Activated CD8-positive, alpha-beta memory T cell treated with anti-CD3 and anti-CD28 coated beads for 1 hour (primary cell): ENCODE data around the gene TTLL3.

Experiments
- DNase-seq, 2 donors: peaks; one replicate each; pipeline ENCODE4 v3.0.0-alpha.2; 2020; ENCODE audit warnings: low read depth in 1 of 2; ENCODE audit errors: extremely low read depth in 1 of 2

Gene TTLL3

DNA sequence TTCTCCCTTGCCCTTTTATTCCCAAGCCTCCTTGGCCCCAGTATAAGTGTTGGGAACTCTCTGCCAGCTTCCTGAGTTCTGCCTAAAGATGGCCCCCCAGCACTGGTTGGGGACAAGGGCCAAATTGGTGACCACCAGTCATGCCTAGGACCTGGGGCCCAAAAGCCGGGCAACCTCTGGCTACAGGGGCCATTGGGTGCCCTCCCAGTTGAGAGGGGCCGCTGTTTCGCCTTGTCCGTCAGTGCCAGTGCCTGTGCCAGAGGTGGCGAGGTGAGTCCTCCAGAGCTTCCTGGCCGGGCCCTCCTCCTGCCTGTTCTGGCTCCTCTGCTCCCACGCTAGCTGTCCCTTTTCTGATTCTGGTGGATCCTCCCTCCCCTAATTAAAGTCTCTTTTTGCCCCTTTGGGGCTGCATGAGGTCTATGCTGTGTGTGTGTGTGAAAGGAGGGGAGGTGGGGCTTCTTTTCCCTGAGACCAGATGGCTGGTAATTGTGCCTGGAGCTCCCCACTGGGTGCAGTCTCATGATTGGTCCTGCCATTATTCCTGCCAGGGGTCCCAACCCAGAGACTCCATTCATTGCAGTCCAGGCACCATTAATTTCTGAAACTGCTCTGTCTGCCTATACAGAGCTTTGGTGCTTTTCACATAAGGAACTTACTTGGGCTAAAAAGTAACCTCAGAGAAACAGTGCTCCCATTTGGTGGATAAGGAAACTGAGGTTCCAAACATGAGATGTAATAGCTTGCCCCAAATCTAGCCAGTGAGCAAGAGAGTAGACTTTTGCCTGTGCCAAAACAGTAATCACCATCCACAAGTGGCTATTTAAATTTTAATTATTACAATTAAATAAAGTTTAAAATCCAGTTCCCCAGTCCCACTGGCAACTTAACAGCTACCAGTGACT is 3.1 kb upstream of the TTLL3 start:
- no peak for DNase-seq

DNA sequence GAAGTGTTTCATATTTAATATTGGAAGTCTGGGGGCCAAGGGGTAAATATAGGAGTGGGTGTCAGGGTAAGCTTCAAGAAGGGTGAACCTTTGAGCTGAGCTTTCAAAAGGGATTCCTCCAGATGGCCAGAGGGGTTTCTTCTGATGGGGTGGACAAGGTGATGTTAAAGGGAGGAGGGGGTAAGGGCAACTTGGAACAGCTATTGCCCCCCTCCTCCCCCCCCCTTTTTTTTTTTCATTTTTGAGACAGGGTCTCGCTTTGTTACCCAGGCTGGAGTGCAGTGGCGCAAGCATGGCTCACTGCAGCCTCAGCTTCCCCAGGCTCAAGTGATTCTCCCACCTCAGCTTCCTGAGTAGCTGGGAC is 2.1 kb upstream of the TTLL3 start:
- DNase-seq, result no peak

DNA sequence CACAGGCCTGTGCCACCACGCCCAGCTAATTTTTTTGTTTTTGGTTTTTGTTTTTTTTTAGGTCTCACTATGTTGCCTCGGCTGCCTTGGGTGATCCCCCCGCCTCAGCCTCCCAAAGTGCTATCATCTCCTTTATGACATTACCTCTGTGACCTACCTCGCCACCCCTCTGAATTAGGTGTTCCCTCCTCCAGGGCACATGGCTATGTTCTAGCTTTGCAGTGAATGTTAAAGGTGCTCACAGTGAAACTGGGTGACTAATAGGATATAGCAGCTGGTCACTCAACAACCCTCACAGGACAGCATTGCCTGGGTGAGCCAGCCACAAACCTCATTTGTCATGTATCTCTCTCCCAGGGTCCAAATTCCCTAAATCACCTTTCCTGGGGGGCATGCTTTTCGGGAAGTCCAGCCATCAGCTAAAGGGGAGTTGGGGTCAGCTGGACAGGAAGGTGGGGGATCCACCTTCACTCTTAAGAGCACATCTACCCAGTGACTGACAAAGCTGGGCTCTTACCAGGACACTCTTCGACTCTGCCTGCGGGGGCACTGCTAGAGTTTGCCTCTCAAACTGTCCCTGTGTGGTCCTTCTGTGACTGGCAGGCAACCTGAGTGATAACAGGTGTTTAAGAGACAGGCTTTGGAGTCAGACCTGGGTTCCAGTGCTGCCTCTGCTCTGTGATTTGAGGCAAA is 1.6 kb upstream of the TTLL3 start:
- peak in 1 of 2 donors; percentile 22 for DNase-seq

DNA sequence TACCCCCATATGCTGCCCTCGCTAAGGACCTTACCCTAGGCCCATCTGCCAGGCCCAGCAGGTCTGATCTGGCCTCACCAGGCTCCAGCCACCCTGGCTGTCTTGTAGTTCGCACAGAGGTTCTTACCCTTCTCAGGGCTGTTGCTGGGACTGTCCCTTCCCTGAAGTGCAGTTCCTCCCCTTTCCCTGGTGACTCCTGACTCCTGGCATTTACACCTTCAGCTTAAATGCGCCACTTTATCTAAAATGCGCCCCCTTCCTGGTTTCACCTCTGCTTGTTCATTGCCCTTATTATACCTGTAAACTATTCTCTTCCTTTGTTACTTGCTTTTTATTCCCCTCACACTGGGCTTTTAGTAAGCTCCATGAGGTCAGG is 835 bp upstream of the TTLL3 start:
- no peak for DNase-seq

DNA sequence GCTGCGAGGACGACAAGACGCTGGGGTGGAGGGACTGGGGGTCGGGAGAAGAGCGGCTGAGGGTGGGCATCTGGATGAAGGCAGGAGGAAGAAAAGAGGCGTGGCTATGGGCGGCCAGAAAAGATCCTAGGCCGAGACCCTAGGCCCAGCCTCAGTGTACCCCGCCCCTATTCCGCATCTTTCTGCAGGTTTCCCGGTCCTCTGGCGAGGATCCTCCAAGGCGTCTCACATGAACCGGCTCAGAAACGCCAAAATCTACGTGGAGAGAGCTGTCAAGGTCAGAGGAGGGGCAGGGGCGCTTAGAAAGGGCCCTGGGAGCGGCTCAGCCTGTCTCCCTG is 340 bp downstream of the TTLL3 start:
- no peak for DNase-seq

DNA sequence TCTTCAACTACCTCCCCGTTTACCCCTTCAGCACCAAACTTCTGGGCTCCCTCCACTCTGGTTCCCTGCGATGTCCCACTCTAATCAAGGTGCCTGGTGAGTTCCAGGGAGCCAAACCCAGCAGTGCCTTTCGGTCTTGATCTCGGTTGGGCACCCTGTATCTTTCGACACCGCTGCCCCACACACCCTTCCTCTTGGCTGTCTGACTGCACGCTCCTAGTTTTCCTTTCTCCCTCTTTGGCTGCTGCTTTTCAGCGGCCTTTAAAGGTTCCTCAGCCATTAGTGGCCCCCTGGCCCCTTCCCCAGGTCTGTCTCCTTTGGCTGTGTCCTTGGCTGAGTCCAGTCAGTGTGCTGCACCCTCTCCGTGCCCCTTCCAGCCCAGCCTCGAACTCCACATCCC is 784 bp downstream of the TTLL3 start:
- DNase-seq, result no peak

DNA sequence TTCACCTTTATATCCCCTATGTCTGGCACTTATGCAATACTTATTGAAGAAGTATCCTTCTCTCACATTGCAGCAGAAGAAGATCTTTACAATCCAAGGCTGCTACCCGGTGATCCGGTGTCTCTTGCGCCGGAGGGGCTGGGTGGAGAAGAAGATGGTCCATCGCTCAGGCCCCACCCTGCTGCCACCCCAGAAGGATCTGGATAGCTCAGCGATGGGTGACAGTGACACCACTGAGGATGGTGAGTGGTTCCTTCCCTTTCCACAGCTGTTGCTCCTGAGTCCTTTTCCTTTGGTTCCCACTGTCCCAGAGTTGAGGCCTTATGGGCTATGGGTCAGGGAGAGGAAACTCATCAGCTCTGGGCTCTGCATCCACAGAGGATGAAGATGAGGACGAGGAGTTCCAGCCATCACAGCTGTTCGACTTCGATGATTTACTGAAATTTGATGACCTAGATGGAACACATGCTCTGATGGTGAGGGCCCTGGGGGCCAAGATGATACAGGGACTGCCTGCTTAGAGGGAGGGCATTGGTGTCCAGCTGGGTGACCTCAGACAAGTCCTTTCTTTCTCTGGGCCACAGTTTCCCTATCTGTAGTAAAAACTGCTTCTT is 2.9 kb downstream of the TTLL3 start:
- no peak for DNase-seq

DNA sequence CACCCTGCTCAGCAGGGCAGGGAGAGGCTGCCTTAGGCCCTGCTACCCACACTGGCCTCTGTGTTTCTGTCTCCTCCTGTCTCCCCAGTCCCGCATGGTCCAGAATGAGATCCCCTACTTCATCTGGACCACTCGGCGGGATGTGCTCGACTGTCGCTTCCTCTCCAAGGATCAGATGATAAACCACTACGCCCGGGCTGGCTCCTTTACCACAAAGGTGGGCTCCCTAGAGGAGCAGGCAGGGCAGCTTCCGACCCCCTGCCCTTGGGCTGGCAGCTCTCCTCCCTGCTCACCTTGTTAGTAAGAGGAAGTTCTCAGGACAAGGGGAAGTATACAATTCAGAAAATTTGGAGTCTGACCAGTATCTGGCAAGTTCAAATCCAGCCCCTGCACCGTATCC is 5.9 kb downstream of the TTLL3 start:
- no peak for DNase-seq

DNA sequence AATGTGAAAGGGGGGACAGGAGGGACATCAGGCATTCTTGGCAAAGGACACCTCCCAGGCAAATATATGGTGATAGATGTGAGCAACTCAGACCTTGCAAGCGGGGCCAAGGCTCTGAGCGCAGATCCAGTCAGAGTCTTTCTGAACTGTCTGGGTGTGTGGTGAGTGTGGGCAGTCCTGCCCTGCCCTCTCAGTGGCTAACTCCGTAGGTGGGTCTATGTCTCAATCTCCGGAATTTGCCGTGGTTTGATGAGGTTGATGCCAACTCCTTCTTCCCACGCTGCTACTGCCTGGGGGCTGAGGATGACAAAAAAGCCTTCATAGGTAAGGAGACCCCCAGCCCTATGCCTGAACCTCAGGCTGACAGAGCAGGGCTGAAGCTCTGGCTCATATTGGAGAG is 7.4 kb downstream of the TTLL3 start:
- no peak for DNase-seq

DNA sequence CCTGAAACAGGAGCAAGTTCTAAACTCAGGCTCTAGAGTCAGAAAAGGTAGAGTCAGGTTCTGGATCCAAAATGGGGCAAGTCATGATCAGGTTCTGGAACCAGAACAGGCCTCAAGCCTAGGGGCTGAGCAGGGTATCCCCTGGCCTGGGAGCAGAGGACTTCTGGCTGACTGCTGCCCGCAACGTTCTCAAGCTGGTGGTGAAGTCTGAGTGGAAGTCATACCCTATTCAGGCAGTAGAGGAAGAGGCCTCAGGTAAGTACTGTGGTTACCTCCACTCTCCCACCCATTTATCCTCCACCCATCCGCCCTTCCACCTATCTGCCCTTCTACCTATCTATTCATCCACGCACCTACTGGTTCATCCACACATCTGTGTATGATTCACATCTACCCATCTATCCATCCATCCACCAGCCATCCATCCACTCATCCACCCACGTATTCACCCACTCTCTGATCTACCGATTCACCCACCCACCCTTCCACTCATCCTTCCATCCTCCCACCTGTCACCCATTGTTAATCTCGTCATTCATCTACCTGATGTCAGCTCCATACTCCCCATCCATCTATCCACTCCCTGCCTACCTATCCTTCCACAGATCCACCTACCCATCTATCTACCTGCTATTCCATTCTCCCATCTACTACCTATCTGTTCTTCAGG is 8.7 kb downstream of the TTLL3 start:
- DNase-seq, result no peak

DNA sequence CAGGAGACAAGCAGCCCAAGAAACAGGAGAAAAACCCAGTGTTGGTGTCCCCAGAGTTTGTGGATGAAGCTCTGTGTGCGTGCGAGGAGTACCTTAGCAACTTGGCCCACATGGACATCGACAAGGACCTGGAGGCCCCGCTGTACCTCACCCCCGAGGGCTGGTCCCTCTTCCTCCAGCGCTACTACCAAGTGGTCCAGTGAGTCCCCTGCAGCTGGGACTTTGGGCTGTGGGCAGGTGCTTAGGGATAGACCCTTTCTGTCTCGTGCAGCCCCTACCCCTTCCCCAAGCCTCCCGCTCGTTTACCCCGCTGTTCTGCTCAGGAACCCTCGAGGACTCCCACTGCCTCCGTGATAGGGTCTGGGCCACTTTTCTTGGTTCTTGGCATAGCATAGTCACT is 10.5 kb downstream of the TTLL3 start:
- DNase-seq, result no peak

DNA sequence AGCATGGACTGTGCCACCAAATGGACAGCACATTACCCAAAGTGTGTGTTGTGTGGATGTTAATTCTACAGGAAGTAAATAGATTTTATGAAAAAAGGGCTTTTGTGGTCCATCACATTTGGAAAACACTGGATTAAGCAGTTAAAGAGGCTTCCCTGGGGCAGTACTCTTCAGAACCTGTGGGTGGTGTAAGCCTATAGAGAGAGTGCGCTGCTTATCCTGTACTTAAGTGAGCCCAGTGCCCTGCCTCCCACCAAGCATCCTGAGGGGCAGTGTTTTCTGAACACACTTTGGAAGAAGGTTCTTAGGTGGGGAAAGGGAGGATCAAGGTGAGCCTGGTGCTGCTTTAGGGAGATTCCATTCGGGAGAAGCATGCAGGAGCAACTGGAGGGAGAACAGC is 10.9 kb downstream of the TTLL3 start:
- DNase-seq, result no peak

DNA sequence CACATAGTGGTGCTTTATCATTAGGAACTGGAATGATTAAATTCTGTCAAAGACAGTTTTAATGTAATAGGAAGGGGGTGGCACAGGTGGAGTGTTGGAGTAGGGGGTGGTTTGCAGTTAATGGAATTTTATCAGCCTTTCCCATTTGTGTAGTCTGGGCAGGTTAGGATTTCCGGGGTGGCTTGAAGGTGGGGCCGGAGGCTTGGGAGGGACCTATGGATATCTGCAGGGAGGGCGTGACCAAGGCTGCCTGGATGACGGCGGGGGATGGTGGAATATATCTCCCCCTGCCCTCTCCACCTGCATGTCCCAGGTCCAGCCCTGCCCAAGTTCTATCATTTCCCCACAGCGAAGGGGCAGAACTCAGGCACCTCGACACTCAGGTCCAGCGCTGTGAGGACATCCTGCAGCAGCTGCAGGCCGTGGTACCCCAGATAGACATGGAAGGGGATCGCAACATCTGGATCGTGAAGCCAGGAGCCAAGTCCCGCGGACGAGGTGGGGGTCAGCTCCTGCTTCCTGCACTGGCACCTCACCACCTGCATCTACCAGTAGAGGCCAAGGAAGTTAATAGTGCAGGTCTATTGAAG is 15.5 kb downstream of the TTLL3 start:
- DNase-seq, result no peak

DNA sequence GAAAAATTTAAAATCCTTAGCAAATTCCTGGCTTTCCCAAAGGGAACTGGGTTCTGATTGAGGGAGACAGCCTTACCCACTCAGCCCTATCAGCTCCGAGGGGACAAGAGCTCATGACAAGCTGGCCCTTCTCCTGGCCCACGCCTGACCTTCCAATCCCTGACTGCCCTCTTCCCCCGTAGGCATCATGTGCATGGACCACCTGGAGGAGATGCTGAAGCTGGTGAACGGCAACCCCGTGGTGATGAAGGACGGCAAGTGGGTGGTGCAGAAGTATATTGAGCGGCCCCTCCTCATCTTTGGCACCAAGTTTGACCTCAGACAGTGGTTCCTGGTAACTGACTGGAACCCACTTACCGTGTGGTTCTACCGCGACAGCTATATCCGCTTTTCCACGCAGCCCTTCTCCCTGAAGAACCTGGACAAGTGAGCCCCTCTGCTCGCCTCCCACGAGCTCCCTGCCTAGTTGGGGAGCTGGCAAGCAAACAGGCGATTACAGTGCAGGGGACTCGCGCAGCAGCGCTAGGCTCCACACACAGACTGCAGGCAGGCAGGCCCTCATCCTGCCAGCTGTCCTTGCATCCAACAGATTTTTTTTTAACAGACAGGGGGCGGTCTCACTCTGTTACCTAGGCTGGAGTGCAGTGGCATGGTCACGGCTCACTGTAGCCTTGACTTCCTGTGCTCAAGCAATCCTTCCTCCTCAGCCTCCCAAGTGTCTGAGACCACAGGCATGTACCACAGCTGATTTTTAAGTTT is 16.9 kb downstream of the TTLL3 start:
- no peak for DNase-seq

DNA sequence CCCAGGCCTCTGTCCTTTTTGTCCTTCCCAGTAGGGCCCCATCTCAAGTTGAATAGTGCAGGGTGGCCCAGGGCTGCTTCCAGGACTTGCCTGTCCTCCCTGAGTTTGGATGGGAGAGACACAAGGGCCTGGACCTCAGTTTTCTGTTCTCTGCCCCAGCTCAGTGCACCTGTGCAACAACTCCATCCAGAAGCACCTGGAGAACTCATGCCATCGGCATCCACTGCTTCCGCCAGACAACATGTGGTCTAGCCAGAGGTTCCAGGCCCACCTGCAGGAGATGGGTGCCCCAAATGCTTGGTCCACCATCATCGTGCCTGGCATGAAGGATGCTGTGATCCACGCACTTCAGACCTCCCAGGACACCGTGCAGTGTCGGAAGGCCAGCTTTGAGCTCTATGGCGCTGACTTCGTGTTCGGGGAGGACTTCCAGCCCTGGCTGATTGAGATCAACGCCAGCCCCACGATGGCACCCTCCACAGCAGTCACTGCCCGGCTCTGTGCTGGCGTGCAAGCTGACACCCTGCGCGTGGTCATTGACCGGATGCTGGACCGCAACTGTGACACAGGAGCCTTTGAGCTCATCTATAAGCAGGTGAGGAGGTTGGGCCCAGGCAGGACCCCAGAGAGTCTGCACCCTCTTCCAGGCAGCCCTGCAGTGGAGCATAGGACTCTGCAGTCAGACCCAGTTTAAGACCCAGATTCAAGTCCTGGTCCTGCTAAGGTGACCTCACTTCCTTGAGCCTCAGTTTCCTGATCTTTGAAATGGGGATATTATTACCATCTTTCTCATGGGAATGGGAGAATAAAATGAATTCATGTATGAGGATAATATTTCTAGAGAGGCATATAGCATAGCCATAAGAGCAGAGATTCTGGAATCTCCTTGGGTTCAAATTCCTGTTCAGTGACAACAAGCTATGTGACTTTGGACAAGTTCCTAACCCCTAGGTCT is 19.0 kb downstream of the TTLL3 start:
- DNase-seq, result no peak

DNA sequence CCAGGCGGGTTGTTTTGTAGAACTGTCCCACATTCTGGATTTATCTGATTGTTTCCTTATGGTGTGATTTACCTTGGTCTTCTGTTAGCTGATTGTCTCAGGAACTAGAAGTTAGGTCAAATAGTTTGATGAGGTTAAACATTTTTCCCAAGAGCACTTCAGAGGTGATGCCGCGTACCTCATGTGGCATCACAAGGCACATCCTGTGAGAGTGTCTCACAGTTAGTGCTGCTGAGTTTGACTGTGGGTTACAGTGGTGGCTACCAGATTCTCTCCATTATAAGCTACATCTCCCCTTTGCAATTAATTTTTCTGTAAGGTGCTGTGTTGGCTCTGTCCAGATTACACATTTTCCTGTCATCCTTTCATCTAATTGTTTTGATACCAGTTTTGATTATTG is 21.2 kb downstream of the TTLL3 start:
- no peak for DNase-seq

DNA sequence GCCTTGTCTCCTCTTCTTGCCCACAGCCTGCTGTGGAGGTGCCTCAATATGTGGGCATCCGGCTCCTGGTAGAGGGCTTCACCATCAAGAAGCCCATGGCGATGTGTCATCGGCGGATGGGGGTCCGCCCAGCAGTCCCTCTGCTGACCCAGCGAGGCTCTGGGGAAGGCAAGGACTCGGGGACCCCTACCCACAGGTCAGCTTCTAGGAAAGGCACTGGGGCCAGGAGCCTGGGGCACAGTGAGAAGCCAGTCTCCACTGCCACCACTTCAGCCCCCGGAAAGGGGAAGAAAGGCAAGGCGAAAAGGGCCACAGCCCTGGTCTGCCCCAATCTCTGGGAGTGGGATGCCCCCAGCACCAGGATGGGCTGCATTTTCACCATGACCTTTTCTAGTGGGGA is 23.0 kb downstream of the TTLL3 start:
- no peak for DNase-seq

DNA sequence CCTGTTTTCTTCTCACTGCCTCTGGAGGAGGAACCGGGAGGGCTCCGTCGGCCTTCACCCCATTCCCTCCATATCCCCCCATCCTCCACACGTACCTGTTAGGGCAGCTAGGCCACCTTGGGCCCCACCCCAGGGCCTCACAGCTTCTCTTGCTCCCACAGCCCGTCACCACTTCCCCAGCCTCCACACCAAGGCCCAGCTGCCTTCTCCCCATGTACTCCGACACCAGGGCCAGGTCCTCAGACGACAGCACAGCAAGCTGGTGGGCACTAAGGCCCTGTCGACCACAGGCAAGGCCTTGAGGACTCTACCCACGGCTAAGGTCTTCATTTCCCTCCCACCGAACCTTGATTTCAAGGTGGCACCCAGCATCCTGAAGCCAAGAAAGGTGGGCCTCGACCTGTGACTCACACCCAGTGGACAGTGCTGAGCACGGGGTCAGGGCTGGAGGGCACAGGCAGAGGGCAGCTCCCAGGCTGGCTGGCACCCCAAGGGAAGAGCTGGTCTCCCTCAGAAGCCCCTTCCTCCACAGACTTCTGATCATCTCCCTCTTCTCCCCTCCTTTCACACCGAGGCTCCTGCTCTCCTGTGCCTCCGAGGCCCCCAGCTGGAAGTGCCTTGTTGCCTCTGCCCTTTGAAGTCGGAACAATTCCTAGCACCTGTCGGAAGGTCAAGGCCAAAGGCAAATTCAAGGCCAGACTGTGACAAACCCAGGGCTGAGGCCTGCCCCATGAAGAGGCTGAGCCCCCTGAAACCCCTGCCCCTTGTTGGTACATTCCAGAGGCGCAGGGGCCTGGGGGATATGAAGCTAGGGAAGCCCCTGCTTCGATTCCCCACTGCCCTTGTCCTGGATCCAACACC is 24.7 kb downstream of the TTLL3 start:
- no peak for DNase-seq
